NCI-H748 treated with DMSO at 0.1 percent for 48 hours (cell line): ENCODE data around the gene FAM161B.
"Not testable (repeated sequence)": the region's sequence is repeated elsewhere in the genome, so short reads cannot be mapped to it uniquely, and the experiment has no call there.

Experiments used
- DNase-seq: peaks from one replicate; lab custom pipeline; 2025; lab: John Stamatoyannopoulos, UW

FAM161B gene

GRCh38 chr14:73944432-73945158 lies 5.3 kb downstream of the FAM161B start:
- no peak for DNase-seq

- no peak for DNase-seq
Measured at GRCh38 chr14:73943083-73943482, 6.8 kb downstream of the FAM161B start.

GRCh38 chr14:73942180-73942579 lies 7.7 kb downstream of the FAM161B start:
- no peak for DNase-seq

GRCh38 chr14:73937012-73937411 lies 12.9 kb downstream of the FAM161B start:
- DNase-seq, result no peak

- no peak for DNase-seq
Measured at GRCh38 chr14:73936548-73936947, 13.3 kb downstream of the FAM161B start.

GRCh38 chr14:73935666-73936065 lies 14.2 kb downstream of the FAM161B start:
- DNase-seq, result no peak

- no peak for DNase-seq
Measured at GRCh38 chr14:73924337-73924736, 25.6 kb downstream of the FAM161B start.

GRCh38 chr14:73919457-73919856 lies 30.4 kb downstream of the FAM161B start:
- DNase-seq, result not testable (repeated sequence)

- DNase-seq, result no peak
Measured at GRCh38 chr14:73916324-73916723, 33.6 kb downstream of the FAM161B start.

GRCh38 chr14:73913256-73913655 lies 36.6 kb downstream of the FAM161B start:
- DNase-seq, result no peak

GRCh38 chr14:73909681-73910080 lies 40.2 kb downstream of the FAM161B start:
- DNase-seq, result no peak

GRCh38 chr14:73903028-73903427 lies 46.9 kb downstream of the FAM161B start:
- no peak for DNase-seq

- no peak for DNase-seq
Measured at GRCh38 chr14:73896521-73896920, 53.4 kb downstream of the FAM161B start.

- no peak for DNase-seq
Measured at GRCh38 chr14:73895939-73896338, 54.0 kb downstream of the FAM161B start.

GRCh38 chr14:73894180-73894687 lies 55.7 kb downstream of the FAM161B start:
- DNase-seq, result not testable (repeated sequence)

GRCh38 chr14:73889376-73889775 lies 60.5 kb downstream of the FAM161B start:
- no peak for DNase-seq

- DNase-seq, result no peak
Measured at GRCh38 chr14:73888971-73889370, 60.9 kb downstream of the FAM161B start.

GRCh38 chr14:73888460-73888725 lies 61.5 kb downstream of the FAM161B start:
- DNase-seq, result no peak

GRCh38 chr14:73887694-73888459 lies 62.0 kb downstream of the FAM161B start:
- no peak for DNase-seq

GRCh38 chr14:73887318-73887616 lies 62.6 kb downstream of the FAM161B start:
- DNase-seq, result no peak

GRCh38 chr14:73886449-73887317 lies 63.2 kb downstream of the FAM161B start, which contains the start of gene ZNF410:
Gene ZNF410, plus strand, starts transcription at chr14:73886859. Its CDS starts 5,317 bp downstream, at chr14:73892176.
- DNase-seq, result peak; percentile 78

- DNase-seq, result no peak
Measured at GRCh38 chr14:73884438-73885190, 65.3 kb downstream of the FAM161B start.
